ENCODE results near the gene UFSP1.

DNA sequence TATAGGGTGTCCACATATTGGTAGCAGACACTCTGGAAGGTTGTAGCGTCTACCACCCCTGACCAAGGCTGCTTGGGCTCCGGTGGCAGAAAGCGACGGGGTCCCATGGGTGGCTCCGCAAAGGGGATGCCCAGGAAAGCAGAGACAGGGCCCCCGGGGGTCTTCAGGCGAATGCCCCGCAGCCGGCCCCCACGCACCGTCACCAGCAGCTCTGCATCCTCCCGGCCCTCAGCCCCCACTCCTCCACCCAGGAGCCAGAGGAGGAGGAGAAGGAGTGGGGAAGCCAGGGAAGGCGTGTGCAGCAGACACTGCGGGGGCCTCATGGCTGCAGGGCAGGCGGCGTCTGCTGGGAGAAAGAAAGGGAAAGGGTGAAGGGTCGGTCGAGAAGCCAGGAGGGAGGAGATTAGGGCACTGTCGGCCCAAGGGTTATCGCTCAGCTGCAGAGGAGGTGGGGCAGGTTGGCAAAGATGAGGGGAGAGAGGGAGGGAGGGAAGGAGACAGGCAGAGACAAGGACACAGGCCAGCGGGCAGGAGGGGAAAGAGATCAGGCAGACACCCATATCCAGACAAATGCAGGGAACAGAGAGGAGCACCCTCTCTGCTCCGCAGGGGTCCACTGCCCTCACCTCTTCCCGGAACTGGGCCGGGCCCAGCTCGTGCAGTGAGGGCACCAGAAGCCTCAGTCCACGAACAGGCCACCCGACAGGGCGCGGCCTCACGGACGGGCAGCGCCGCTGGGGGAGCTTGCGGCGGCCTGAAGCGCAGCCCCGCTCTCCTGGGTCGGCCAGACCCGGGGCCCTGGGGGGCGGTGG lies 4.6 kb upstream of the UFSP1 start:
- TF ChIP-seq POLR2A (IDR thresholded peaks at IDR 0.05; ENCODE audit: extremely low read depth, insufficient read length) (no peak), CTCF (IDR thresholded peaks at IDR 0.05; ENCODE audit: low read depth, low read length) (no peak)
